Measurements from ENCODE around the gene OPHN1.

- TF ChIP-seq, protein P1, sequence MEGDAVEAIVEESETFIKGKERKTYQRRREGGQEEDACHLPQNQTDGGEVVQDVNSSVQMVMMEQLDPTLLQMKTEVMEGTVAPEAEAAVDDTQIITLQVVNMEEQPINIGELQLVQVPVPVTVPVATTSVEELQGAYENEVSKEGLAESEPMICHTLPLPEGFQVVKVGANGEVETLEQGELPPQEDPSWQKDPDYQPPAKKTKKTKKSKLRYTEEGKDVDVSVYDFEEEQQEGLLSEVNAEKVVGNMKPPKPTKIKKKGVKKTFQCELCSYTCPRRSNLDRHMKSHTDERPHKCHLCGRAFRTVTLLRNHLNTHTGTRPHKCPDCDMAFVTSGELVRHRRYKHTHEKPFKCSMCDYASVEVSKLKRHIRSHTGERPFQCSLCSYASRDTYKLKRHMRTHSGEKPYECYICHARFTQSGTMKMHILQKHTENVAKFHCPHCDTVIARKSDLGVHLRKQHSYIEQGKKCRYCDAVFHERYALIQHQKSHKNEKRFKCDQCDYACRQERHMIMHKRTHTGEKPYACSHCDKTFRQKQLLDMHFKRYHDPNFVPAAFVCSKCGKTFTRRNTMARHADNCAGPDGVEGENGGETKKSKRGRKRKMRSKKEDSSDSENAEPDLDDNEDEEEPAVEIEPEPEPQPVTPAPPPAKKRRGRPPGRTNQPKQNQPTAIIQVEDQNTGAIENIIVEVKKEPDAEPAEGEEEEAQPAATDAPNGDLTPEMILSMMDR (IDR thresholded peaks at IDR 0.05): no peak
- TF ChIP-seq POLR2AphosphoS5 (IDR thresholded peaks at IDR 0.05): no peak
Observed at GRCh38 chrX:68462197-68462596, 28.9 kb upstream of the OPHN1 start.
